IMR-90 (cell line): Measurements from ENCODE around the gene DYNLRB1. TPM values are rescaled to one million over a fixed set of nuclear protein-coding genes. Genes with fewer than 3 reads are reported as not detected.

Experiments
- ATAC-seq: fragments of 200-7000 bp; cut with Tn5 transposase; 2 replicates; pipeline ENCODE4 v1.9.1; 2020; ENCODE audit warnings: low read depth, mild to moderate bottlenecking, moderate library complexity
- BruUV-seq: library from RNA; stranded (reverse); fragments of 400-500 nt; replicated peaks from 2 replicates; lab custom pipeline; 2021; lab: Mats Ljungman, UMichigan
- CTCF ChIA-PET: fragments of 300-600 bp; formaldehyde crosslinking; extraction: SDS; loops from one replicate; lab custom pipeline; 2021; ENCODE audit warnings: antibody characterized with exemption; lab: Yijun Ruan, JAX
- POLR2A ChIA-PET: fragments of 300-600 bp; sonication (Branson Sonifier 250); formaldehyde crosslinking; loops from one replicate; lab custom pipeline; 2022; ENCODE audit warnings: antibody characterized with exemption; ENCODE audit not compliant: unreplicated experiment; lab: Charles Lee
- DNase-seq: peaks from one replicate; pipeline ENCODE4 v3.0.0; 2013
- H2AFZ ChIP-seq: replicated peaks from 2 replicates; pipeline ENCODE3; 2013; ENCODE audit warnings: low read length, mild to moderate bottlenecking; ENCODE audit not compliant: poor library complexity
- H2AK5ac ChIP-seq: 2 replicates; pipeline ENCODE4 v1.6.1; 2013; ENCODE audit warnings: low read depth, low read length, inconsistent platforms
- H2AK9ac ChIP-seq: replicated peaks from 2 replicates; pipeline ENCODE3; 2013; ENCODE audit warnings: mild to moderate bottlenecking, low read depth, low read length, moderate library complexity; ENCODE audit not compliant: poor library complexity
- H2BK120ac ChIP-seq: 2 replicates; pipeline ENCODE4 v1.6.1; 2013; ENCODE audit warnings: low read depth, low read length, inconsistent platforms
- H2BK15ac ChIP-seq: 3 replicates; pipeline ENCODE4 v1.6.1; 2013; ENCODE audit warnings: low read depth, low read length, inconsistent platforms
- H2BK20ac ChIP-seq: 2 replicates; pipeline ENCODE4 v1.6.1; 2013; ENCODE audit warnings: low read depth, mild to moderate bottlenecking, inconsistent platforms, low read length, moderate library complexity
- H2BK5ac ChIP-seq: 2 replicates; pipeline ENCODE4 v1.6.1; 2013; ENCODE audit warnings: mild to moderate bottlenecking, low read depth, low read length, inconsistent platforms; ENCODE audit not compliant: poor library complexity, severe bottlenecking
- H3K14ac ChIP-seq: replicated peaks from 2 replicates; pipeline ENCODE4 v1.6.1; 2013; ENCODE audit warnings: low read depth, low read length, inconsistent platforms
- H3K18ac ChIP-seq: 2 replicates; pipeline ENCODE4 v1.6.1; 2013; ENCODE audit warnings: low read depth, low read length, control low read depth
- H3K23ac ChIP-seq: 2 replicates; pipeline ENCODE4 v1.6.1; 2013; ENCODE audit warnings: low read depth, low read length, inconsistent platforms
- H3K27ac ChIP-seq: 2 replicates; pipeline ENCODE4 v1.5.1; 2013; ENCODE audit warnings: mild to moderate bottlenecking, control low read depth, low read length; ENCODE audit not compliant: insufficient read depth
- H3K27me3 ChIP-seq: 2 replicates; pipeline ENCODE4 v1.6.1; 2013; ENCODE audit warnings: low read length; ENCODE audit not compliant: control insufficient read depth, insufficient read depth
- H3K36me3 ChIP-seq: 2 replicates; pipeline ENCODE4 v1.6.1; 2013; ENCODE audit warnings: low read length, mixed read lengths; ENCODE audit not compliant: control insufficient read depth, insufficient read depth
- H3K4ac ChIP-seq: 2 replicates; pipeline ENCODE4 v1.6.1; 2013; ENCODE audit warnings: low read depth, low read length, inconsistent platforms
- H3K4me1 ChIP-seq: 2 replicates; pipeline ENCODE4 v1.6.1; 2013; ENCODE audit warnings: low read length, mixed read lengths; ENCODE audit not compliant: control insufficient read depth, insufficient read depth
- H3K4me2 ChIP-seq: 2 replicates; pipeline ENCODE4 v1.6.1; 2013; ENCODE audit warnings: low read depth, mild to moderate bottlenecking, control low read depth, low read length, moderate library complexity
- H3K4me3 ChIP-seq: 2 replicates; pipeline ENCODE4 v1.5.1; 2013; ENCODE audit warnings: low read depth, mild to moderate bottlenecking, control low read depth, low read length, moderate library complexity; ENCODE audit not compliant: insufficient read depth
- H3K56ac ChIP-seq: 2 replicates; pipeline ENCODE4 v1.6.1; 2013; ENCODE audit warnings: low read length, inconsistent platforms; ENCODE audit not compliant: insufficient read depth; ENCODE audit errors: extremely low read depth
- H3K79me1 ChIP-seq, 2 experiments: 2 replicates each; pipeline ENCODE4 v1.6.1; 2013; ENCODE audit warnings: low read length in 2 of 2, inconsistent platforms in 1 of 2, low read depth in 1 of 2
- H3K9ac ChIP-seq: 2 replicates; pipeline ENCODE4 v1.6.1; 2013; ENCODE audit warnings: low read depth, low read length, control low read depth
- H3K9me1 ChIP-seq: 2 replicates; pipeline ENCODE4 v1.6.1; 2013; ENCODE audit warnings: low read length, inconsistent platforms; ENCODE audit not compliant: insufficient read depth
- H3K9me3 ChIP-seq: 2 replicates; pipeline ENCODE4 v1.6.1; 2013; ENCODE audit warnings: low read length; ENCODE audit not compliant: control insufficient read depth, insufficient read depth
- H4K20me1 ChIP-seq: 2 replicates; pipeline ENCODE4 v1.6.1; 2013; ENCODE audit warnings: low read length, inconsistent platforms; ENCODE audit not compliant: insufficient read depth
- H4K5ac ChIP-seq: 2 replicates; pipeline ENCODE4 v1.6.1; 2013; ENCODE audit warnings: mild to moderate bottlenecking, low read depth, low read length, control low read depth
- H4K8ac ChIP-seq, 2 experiments: 2 replicates each; pipeline ENCODE4 v1.6.1; 2013; ENCODE audit warnings: low read depth in 2 of 2, low read length in 2 of 2, control low read depth in 1 of 2, inconsistent platforms in 1 of 2
- H4K91ac ChIP-seq: 2 replicates; pipeline ENCODE4 v1.6.1; 2013; ENCODE audit warnings: low read depth, low read length, inconsistent platforms; ENCODE audit not compliant: insufficient read depth
- BHLHE40 ChIP-seq: fragments of 150-350 bp; IDR thresholded peaks from 2 replicates; pipeline ENCODE4 v1.6.1; 2016; ENCODE audit warnings: mild to moderate bottlenecking, low read depth, low read length
- CHD1 ChIP-seq: IDR thresholded peaks from 2 replicates; pipeline ENCODE4 v1.6.1; 2012; ENCODE audit warnings: low read depth, low read length, improper control_type of control experiment
- ELK1 ChIP-seq: fragments of 150-350 bp; IDR thresholded peaks from 2 replicates; pipeline ENCODE4 v1.6.1; 2016; ENCODE audit warnings: low read depth, mild to moderate bottlenecking, low read length, moderate library complexity, borderline replicate concordance
- FOS ChIP-seq: fragments of 150-350 bp; IDR thresholded peaks from 2 replicates; pipeline ENCODE4 v1.6.1; 2016; ENCODE audit warnings: low read depth, low read length
- MAZ ChIP-seq: IDR thresholded peaks from 2 replicates; pipeline ENCODE4 v1.6.1; 2012; ENCODE audit warnings: low read depth, mild to moderate bottlenecking, low read length, improper control_type of control experiment, moderate library complexity, borderline replicate concordance
- MXI1 ChIP-seq: IDR thresholded peaks from 2 replicates; pipeline ENCODE4 v1.6.1; 2012; ENCODE audit warnings: low read depth, mild to moderate bottlenecking, low read length, moderate library complexity, borderline replicate concordance
- WGBS, 2 experiments: methylation state at CpG; one replicate each; pipeline versions ENCODE4 v1.1.5 to v1.1.7; 2013; ENCODE audit warnings: missing lambda C conversion rate in 2 of 2; ENCODE audit not compliant: insufficient read length in 1 of 2; ENCODE audit errors: extremely low coverage in 2 of 2; 5-methylcytosine and 5-hydroxymethylcytosine counted together
- dilution Hi-C: fragments of 300-500 bp; cut with HindIII; formaldehyde crosslinking; loops from one replicate; pipeline ENCODE4 v1.14.3; 2018; ENCODE audit warnings: low sequenced_read_pairs; ENCODE audit not compliant: unreplicated experiment
- in situ Hi-C: fragments of 300-500 bp; cut with MboI; formaldehyde crosslinking; loops from 3 replicates; pipeline ENCODE4 v1.14.3; 2019; ENCODE audit warnings: low sequenced_read_pairs, inconsistent platforms, mixed read lengths
- intact Hi-C: fragments of 100-400 bp; cut with micrococcal nuclease; formaldehyde crosslinking; loops from 2 replicates; pipeline ENCODE4 v1.10.0; 2022
- polyA plus RNA-seq, 3 experiments: library from polyadenylated mRNA; depleted of rRNA; stranded (reverse); fragments of >200 nt; gene quantifications; 2 replicates each; pipeline ENCODE4 v1.2.3, GENCODE V29; 2012; ENCODE audit warnings: low replicate concordance in 1 of 3
- total RNA-seq: library from RNA; depleted of rRNA; stranded (reverse); fragments of >200 nt; gene quantifications from 2 replicates; pipeline ENCODE4 v1.2.3, GENCODE V29; 2012

Gene DYNLRB1
- total and polyA plus RNA-seq, 2 of the 4 experiments (the other 2 are of a cell fraction) = 82.4 to 380 TPM

DNA sequence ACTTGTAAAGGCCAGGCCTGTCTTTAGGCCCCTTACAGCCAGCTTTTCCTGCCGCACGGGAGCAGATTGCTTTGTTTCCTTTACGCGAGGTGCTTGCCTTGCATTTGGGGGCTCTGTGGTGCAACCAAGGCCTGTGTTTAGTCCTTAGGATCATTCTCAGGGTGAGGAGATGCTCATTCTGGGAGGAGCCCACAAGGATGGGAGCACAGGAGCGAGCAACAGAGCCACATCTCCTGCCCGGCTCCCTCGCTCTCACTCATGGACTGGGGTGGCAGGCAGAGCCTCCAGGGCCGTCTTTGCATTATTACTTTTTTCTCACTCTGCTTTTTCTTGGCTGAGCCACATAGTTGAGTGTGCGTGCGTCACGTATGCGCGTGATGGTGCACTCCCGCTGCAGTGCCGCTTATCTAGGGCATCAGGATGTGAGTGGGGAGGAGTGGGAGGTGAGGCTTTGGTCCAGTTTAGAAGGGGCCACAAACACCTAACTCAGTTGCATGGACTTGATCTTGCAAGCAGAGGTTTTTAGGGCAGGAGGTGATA is 19.1 kb downstream of the DYNLRB1 start:
- Histone ChIP-seq H3K27me3 (no peaks in the 10 kb centered on the region), H3K27ac (no peak overlapping the region), H3K4ac (no peak overlapping the region), H3K9ac (no peak overlapping the region), H3K36me3 (peaks cover 75% of the 10 kb centered on the region), H3K14ac (no peak overlapping the region), H3K4me3 (no peak overlapping the region), H2BK120ac (no peak overlapping the region), H2AFZ (no peak overlapping the region), H3K23ac (no peak overlapping the region), H2AK5ac (no peak overlapping the region), H3K9me1 (peaks cover 18% of the 10 kb centered on the region), H4K5ac (no peak overlapping the region), H3K4me2 (no peak overlapping the region), H4K91ac (no peak overlapping the region), H4K20me1 (peaks cover 26% of the 10 kb centered on the region), H2AK9ac (no peak overlapping the region), H3K18ac (no peak overlapping the region), H3K4me1 (no peaks in the 10 kb centered on the region), H2BK5ac (no peak overlapping the region), H4K8ac (no peak overlapping the region), H2BK20ac (no peak overlapping the region), H3K9me3 (no peaks in the 10 kb centered on the region), H2BK15ac (no peak overlapping the region), H3K56ac (no peak overlapping the region), H3K79me1 (peaks cover 32 to 75% of the 10 kb centered on the region in 2 experiments)
- no peak for ATAC-seq
- in situ Hi-C loops = no loop called here
- WGBS, 2 experiments = 90% methylated on average over 2 of the region's 15 CpGs; no CpG with 5 or more reads in 1 of the 2 experiments
- dilution Hi-C loops = no loop called here
- ChIA-PET CTCF (interaction anchor here (1.1 kb wide), 1 partner anchor 223 kb away, joined by 4 read pairs; no protein-coding TSS in a partner anchor), POLR2A (no interaction called here)
- no peak for DNase-seq
- TF ChIP-seq CHD1 = no peak
- no peak for TF ChIP-seq ELK1
- TF ChIP-seq MAZ = no peak
- no peak for TF ChIP-seq MXI1
- TF ChIP-seq FOS = no peak
- TF ChIP-seq BHLHE40 = no peak
- intact Hi-C loops = loop anchor here (5.0 kb wide), 1 partner anchor 172 kb away; no protein-coding TSS in a partner anchor
- no TSS peak for BruUV-seq
